SK-N-MC (cell line): ENCODE data around the gene LHFPL6.
A peak's percentile ranks its signal among the peaks of the same experiment; 100 is the strongest.

Experiments
- DNase-seq: peaks from one replicate; pipeline ENCODE4 v3.0.0-alpha.2; 2011; ENCODE audit warnings: low read depth, low spot score
- H3K27ac ChIP-seq: fragments of 200-600 bp; sonication (generic); 2 replicates; pipeline ENCODE4 v1.5.1; 2016; ENCODE audit warnings: mixed run types
- H3K36me3 ChIP-seq: fragments of 200-600 bp; sonication (generic); 2 replicates; pipeline ENCODE4 v1.6.1; 2017; ENCODE audit warnings: antibody characterized with exemption, low read length, mixed read lengths; ENCODE audit not compliant: insufficient read depth
- H3K4me3 ChIP-seq: fragments of 200-600 bp; sonication (generic); 2 replicates; pipeline ENCODE4 v1.5.1; 2016
- H3K9ac ChIP-seq: fragments of 200-600 bp; sonication (generic); 2 replicates; pipeline ENCODE4 v1.8.0; 2017; ENCODE audit warnings: mixed run types, mixed read lengths; ENCODE audit not compliant: insufficient read length
- H3K9me3 ChIP-seq: fragments of 200-600 bp; sonication (generic); 2 replicates; pipeline ENCODE4 v1.6.1; 2017; ENCODE audit warnings: low read depth, mild to moderate bottlenecking, antibody characterized with exemption, low read length, moderate library complexity, mixed read lengths
- EZH2 ChIP-seq: fragments of 200-600 bp; sonication (generic); IDR thresholded peaks from one replicate; pipeline ENCODE4 v1.6.1; 2017; ENCODE audit warnings: antibody characterized with exemption
- FOXP2 ChIP-seq: optimal IDR thresholded peaks from 2 replicates; pipeline ENCODE3; 2011; ENCODE audit warnings: mild to moderate bottlenecking, moderate library complexity; ENCODE audit not compliant: insufficient read depth; ENCODE audit errors: extremely low read length, control extremely low read depth
- POLR2AphosphoS5 ChIP-seq: IDR thresholded peaks from 2 replicates; pipeline ENCODE4 v1.6.1; 2012; ENCODE audit warnings: mild to moderate bottlenecking, low read depth, low read length, borderline replicate concordance

Gene LHFPL6

GRCh38 chr13:39391761-39392160, 211.2 kb downstream of the LHFPL6 start:
- DNase-seq: no peak
- Histone ChIP-seq H3K27ac (no peak overlapping the region), H3K9ac (no peak overlapping the region), H3K9me3 (no peaks in the 10 kb centered on the region), H3K36me3 (no peaks in the 10 kb centered on the region), H3K4me3 (no peak overlapping the region)
- no peak for TF ChIP-seq EZH2
- TF ChIP-seq FOXP2: no peak
- TF ChIP-seq POLR2AphosphoS5: no peak

- DNase-seq: no peak
- no peak for TF ChIP-seq POLR2AphosphoS5
- TF ChIP-seq EZH2: no peak
- no peak for TF ChIP-seq FOXP2
- H3K27ac ChIP-seq: no peak overlapping the region
- H3K9me3 ChIP-seq: no peaks in the 10 kb centered on the region
- H3K9ac ChIP-seq: no peak overlapping the region
- H3K36me3 ChIP-seq: no peaks in the 10 kb centered on the region
- H3K4me3 ChIP-seq: no peak overlapping the region
These were observed 214.0 kb downstream of the LHFPL6 start for GRCh38 chr13:39389013-39389412.

GRCh38 chr13:39385621-39386231, 217.3 kb downstream of the LHFPL6 start:
- H3K9ac ChIP-seq: no peak overlapping the region
- 0 out of 2 replicates have a peak, but pooled peaks cover 3% of the 10 kb centered on the region for H3K36me3 ChIP-seq
- TF ChIP-seq FOXP2 (no peak), EZH2 (no peak), POLR2AphosphoS5 (no peak)
- no peak overlapping the region for H3K4me3 ChIP-seq
- DNase-seq: no peak
- H3K27ac ChIP-seq: 0 out of 2 replicates have a peak overlapping the region, but pooled peaks have one; percentile 5
- H3K9me3 ChIP-seq: no peaks in the 10 kb centered on the region

- Histone ChIP-seq H3K4me3 (no peak overlapping the region), H3K27ac (no peak overlapping the region), H3K36me3 (0 out of 2 replicates have a peak, but pooled peaks cover 3% of the 10 kb centered on the region), H3K9ac (no peak overlapping the region), H3K9me3 (no peaks in the 10 kb centered on the region)
- no peak for DNase-seq
- TF ChIP-seq EZH2: no peak
- TF ChIP-seq POLR2AphosphoS5: no peak
- TF ChIP-seq FOXP2: no peak
These were observed 217.8 kb downstream of the LHFPL6 start for GRCh38 chr13:39385154-39385553.

- Histone ChIP-seq H3K4me3 (no peak overlapping the region), H3K9me3 (no peaks in the 10 kb centered on the region), H3K36me3 (0 out of 2 replicates have a peak, but pooled peaks cover 3% of the 10 kb centered on the region), H3K27ac (no peak overlapping the region), H3K9ac (no peak overlapping the region)
- DNase-seq: no peak
- TF ChIP-seq FOXP2: no peak
- no peak for TF ChIP-seq EZH2
- no peak for TF ChIP-seq POLR2AphosphoS5
These were observed 221.5 kb downstream of the LHFPL6 start for GRCh38 chr13:39381456-39381855.

GRCh38 chr13:39379667-39380655, 223.0 kb downstream of the LHFPL6 start:
- Histone ChIP-seq H3K9me3 (no peaks in the 10 kb centered on the region), H3K36me3 (0 out of 2 replicates have a peak, but pooled peaks cover 3% of the 10 kb centered on the region), H3K4me3 (no peak overlapping the region), H3K9ac (no peak overlapping the region), H3K27ac (no peak overlapping the region)
- TF ChIP-seq EZH2 (no peak), FOXP2 (no peak), POLR2AphosphoS5 (no peak)
- DNase-seq: no peak

GRCh38 chr13:39379118-39379517, 223.9 kb downstream of the LHFPL6 start:
- no peak overlapping the region for H3K9ac ChIP-seq
- H3K4me3 ChIP-seq: no peak overlapping the region
- H3K27ac ChIP-seq: no peak overlapping the region
- no peak for DNase-seq
- peaks cover 3% of the 10 kb centered on the region; the same call in 1 of the 2 replicates for H3K36me3 ChIP-seq
- no peak for TF ChIP-seq EZH2
- TF ChIP-seq POLR2AphosphoS5: no peak
- TF ChIP-seq FOXP2: no peak
- no peaks in the 10 kb centered on the region for H3K9me3 ChIP-seq

- no peak for DNase-seq
- Histone ChIP-seq H3K4me3 (no peak overlapping the region), H3K27ac (no peak overlapping the region), H3K36me3 (peaks cover 6% of the 10 kb centered on the region; the same call in 1 of the 2 replicates), H3K9ac (no peak overlapping the region), H3K9me3 (no peaks in the 10 kb centered on the region)
- TF ChIP-seq FOXP2 (no peak), POLR2AphosphoS5 (no peak), EZH2 (no peak)
These were observed 224.7 kb downstream of the LHFPL6 start for GRCh38 chr13:39378306-39378705.

GRCh38 chr13:39377699-39378098, 225.3 kb downstream of the LHFPL6 start:
- peaks cover 6% of the 10 kb centered on the region; the same call in 1 of the 2 replicates for H3K36me3 ChIP-seq
- DNase-seq: no peak
- no peak for TF ChIP-seq POLR2AphosphoS5
- no peak for TF ChIP-seq EZH2
- H3K27ac ChIP-seq: no peak overlapping the region
- H3K9ac ChIP-seq: no peak overlapping the region
- H3K4me3 ChIP-seq: no peak overlapping the region
- no peaks in the 10 kb centered on the region for H3K9me3 ChIP-seq
